CD4-positive, alpha-beta T cell treated with Interleukin-17A for 1 hour (primary cell): ENCODE data around the gene UNC5A.

Experiments used
- DNase-seq: peaks from one replicate; pipeline ENCODE4 v3.0.0-alpha.2; 2020

UNC5A gene

GRCh38 chr5:176901260-176902101 lies 91.1 kb downstream of the UNC5A start:
- DNase-seq = no peak

DNA sequence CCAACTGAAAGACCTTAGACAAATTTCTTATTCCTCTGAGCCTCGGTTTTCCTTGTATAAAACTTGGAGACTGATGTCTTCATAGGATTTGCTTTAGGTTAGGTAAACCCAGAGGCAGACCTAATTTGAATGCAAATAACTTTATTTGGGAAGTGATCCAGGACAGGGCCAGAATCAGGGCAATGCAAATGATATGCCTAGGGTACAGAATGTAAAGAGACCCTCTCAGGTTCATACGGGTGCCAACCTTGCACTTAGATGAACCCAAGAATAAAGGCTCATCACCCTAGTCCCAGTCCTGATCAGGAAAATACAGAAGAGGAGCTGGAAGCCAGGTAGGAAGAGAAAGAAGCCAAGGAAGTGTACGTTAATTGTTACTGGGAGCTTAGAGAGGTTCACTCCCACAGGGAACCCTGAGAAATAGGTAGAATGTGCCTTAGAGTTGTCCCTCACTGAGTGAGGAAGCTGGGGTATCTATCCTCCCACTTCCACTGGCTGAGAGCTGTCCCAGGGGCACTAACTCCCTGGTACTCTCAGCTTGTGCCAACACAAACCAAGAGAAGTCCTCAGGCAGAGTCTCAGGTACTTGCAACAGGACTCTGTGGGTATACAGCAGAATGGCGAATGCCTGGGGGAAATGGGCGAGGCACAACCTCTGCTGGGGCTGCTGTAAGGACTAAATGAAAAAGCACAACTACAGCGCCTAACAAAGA lies 91.9 kb downstream of the UNC5A start:
- no peak for DNase-seq

- no peak for DNase-seq
Measured at GRCh38 chr5:176902911-176903664, 92.7 kb downstream of the UNC5A start.

DNA sequence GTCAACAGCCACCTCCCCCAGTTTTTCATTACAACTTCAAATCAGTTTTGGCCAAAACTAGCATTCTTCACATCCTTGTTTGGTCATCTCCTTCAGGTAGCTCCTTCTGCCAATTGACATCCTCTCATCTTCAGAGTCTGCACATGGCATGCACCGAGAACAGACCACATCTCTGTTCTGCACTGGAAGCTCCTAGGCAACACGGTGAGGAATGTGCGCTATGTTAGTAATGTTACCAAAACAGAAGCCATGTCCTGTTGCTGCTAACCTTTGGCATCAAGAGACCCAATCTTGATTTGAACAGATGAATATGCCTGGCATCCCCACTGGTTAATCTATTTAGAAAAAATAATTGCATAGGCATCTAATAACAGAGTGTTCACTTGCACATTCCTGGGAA lies 93.9 kb downstream of the UNC5A start:
- no peak for DNase-seq

- no peak for DNase-seq
Measured at GRCh38 chr5:176906126-176906525, 95.8 kb downstream of the UNC5A start.

GRCh38 chr5:176906796-176907195 lies 96.4 kb downstream of the UNC5A start:
- no peak for DNase-seq

DNA sequence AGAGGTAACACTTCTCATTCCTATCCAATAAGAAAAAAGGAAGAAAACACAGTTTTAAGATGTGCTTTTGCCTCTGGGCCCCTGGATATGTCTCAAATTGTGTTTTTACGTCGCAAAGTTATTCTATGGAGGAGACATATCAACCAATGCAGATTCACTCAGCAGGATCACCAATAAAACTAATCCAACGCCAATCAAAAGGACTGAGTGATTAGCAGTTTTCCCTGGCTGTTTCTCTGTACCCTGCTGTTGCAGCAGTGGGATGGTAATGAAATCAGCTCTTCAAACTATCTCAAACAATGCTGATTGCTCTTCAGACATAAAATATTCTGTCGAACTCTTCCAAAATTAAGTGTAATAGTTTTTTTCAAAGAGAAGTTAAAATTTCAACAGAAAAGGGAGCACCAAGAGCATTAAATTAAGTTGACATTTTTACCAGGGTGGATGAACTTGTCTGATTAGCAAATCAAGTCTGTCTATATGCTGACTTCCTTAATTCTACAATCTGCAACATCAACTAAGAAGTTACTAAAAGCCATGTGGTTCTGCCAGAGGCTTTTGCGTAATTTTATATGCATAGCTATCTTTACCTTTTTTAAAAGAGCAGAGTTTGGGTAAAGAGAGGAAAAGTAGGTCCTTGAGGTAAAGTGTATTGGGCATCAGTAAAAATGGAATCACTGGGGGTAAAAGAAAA lies 98.5 kb downstream of the UNC5A start:
- DNase-seq = no peak

DNA sequence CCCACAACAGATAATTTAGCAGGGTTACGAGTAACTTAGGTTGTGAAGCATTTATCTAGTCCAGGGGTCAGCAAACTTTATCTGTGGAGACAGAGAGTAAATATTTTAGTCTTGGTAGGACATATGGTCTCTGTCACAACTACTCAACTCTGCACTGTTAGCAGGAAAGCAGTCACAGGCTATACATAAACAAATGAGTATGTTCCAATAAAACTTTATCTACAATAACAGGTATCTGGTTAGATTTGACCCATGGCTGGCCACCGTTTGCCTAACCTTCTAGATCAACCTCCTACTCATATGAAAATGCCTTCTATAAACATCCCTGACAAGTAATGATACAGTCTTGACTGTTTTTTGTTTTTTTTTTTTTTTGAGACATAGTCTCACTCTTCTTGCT lies 101.8 kb downstream of the UNC5A start:
- DNase-seq = no peak

DNA sequence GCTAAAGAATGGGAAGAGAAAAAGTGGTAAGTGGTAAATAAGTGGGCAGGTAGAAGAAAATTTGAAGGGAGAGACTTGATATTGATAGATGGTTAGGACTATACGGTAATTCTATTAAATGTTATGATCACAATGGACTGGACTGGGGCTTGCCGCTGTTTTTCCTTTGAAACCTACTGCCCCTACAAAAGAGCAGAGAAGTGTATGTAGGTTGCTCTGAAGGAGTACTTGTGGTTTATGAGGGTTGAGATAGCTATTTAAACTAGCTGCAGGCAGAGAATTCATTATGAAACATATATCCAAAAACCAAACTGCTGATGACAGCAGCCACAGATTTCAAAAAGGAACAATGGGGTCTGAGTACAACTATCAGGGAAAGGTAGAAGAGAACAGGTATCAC lies 105.5 kb downstream of the UNC5A start:
- no peak for DNase-seq

GRCh38 chr5:176916337-176916736 lies 106.0 kb downstream of the UNC5A start:
- DNase-seq = no peak

DNA sequence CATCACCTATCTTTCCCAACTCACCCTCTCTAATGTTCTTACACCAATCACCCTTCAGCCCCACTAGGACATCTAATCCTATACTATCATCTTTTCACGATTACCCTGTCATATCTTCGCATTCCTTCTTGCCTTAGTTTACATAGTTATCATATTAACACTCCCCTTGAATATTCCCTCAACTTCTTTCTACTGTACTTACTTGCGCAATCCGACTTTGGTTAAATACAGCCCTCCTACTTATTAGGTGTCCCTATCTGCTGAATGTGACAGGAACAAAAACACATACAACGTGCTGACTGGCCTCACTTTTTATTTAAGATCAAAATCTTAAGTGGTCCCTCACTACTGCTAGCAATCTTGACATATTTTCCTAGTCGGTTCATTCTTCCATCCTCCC lies 108.3 kb downstream of the UNC5A start:
- DNase-seq = no peak

GRCh38 chr5:176921714-176922113 lies 111.4 kb downstream of the UNC5A start:
- DNase-seq = no peak

DNA sequence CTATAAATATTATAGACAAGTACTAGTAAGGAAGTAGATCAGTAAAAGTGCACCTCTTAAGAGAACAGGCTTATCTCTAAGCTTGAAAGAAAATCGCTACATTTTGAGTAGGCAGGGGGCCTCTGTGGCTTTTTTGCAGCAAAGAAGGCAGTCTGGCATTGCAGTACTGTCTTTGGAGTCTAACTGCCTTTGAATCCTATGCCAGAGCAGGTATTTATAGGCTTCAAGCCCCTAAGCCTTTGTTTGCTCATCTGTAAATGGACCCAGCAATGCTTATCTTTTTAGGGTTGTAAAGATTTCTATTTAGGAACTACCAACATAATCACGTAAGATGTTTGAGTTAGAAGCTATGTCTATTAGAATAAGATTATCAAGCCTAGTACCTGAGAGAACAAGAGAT lies 112.5 kb downstream of the UNC5A start:
- DNase-seq = no peak

GRCh38 chr5:176927562-176927961 lies 117.2 kb downstream of the UNC5A start:
- no peak for DNase-seq

- peak; percentile 13 for DNase-seq
Measured at GRCh38 chr5:176929654-176930053, 119.3 kb downstream of the UNC5A start.
